GM03348 (cell line): ENCODE measurements around the gene ADCY4.
"Not testable (repeated sequence)": the region's sequence is repeated elsewhere in the genome, so short reads cannot be mapped to it uniquely, and the experiment has no call there.

Experiments
- DNase-seq: peaks from one replicate; pipeline ENCODE4 v3.0.0; 2012; ENCODE audit warnings: low spot score

Gene ADCY4

GRCh38 chr14:24366721-24367513 is 32.0 kb upstream of the ADCY4 start:
- peak; percentile 95 for DNase-seq

DNA sequence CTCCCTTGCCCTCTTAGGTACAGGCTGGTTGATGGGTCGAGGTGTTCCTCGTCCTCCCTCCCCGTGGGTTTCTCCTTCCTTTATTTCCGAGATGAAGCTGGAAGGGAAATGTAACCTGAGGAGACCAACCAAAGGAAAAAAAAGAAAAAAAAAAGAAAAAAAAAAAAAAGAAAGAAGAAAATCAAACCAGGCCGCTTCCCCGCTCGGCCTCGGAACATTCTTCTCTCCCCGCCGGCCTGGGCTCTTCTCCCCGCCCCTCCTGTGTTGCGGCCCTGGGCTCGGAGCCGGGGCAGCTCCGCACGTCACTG is 31.5 kb upstream of the ADCY4 start:
- DNase-seq, result no peak

DNA sequence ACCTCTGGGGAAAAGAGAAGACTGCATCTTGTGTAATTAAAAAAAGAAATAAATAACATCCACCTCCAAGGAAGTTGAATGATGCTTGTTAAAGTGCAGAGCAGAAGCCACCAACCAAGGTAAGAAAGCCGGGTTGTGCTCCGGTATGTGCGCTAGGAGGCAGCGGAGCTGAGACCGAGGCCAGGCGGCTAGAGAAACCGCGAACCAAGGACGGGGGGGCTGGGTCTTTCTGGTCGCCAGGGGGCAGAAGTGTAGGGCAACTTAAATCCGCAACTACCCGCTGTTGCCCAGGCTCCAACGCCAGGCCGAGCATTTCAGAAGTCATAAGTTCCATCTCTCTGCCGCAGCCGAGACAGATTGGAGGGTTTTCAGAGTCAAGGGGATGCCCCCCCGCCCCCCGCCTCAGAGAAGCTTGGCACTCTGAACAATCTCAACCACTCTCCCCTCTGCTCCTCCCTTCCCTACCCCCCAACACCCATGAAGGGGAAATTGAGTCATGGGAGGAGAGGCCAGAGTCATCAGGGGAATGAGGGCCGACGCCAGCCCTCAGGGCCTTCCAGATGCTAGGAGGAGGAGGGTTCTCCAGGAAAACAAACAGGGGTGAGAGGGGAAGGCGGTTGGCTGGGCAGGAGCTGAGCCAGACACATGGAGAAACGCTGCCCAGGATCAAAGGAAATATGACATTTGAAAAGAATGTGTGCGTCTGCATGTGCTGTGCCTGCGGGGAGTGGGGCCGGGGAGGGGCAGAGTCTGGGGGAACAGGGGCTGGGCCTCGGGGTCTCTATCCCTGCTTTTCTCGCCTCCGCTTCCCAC is 30.9 kb upstream of the ADCY4 start:
- DNase-seq, result peak; percentile 78

DNA sequence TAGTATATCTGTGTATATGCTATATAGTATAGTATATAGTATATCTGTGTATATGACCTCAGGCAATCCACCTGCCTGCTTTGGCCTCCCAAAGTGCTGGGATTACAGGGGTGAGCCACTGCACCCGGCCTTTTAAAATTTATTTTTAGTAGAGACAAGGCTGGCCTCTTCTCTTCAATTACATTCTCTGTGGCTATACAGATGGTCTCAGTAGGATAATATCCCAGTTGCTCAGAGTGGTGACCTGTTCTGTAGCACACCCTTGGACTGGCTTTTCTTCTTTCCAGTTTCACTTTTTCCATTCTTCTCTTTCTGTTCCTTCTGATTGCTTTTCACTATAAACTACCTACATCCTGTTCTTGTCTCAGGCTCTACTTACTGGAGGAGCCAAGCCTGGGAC is 30.0 kb upstream of the ADCY4 start:
- DNase-seq, result no peak

DNA sequence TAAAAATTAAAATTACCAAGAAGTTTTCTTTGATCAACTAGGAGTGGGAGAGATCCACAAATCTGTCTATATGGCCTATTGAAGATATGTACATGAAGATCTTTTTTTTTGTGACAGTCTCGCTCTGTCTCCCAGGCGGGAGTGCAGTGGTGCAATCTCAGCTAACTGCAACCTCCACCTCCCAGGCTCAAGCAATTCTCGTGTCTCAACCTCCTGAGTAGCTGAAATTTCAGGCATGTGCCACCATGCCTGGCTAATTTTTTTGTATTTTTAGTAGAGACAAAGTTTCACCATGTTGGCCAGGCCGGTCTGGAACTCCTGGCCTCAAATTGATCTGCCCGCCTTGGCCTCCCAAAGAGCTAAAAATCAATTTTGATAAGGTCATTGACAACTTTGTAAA is 28.5 kb upstream of the ADCY4 start:
- no peak for DNase-seq

DNA sequence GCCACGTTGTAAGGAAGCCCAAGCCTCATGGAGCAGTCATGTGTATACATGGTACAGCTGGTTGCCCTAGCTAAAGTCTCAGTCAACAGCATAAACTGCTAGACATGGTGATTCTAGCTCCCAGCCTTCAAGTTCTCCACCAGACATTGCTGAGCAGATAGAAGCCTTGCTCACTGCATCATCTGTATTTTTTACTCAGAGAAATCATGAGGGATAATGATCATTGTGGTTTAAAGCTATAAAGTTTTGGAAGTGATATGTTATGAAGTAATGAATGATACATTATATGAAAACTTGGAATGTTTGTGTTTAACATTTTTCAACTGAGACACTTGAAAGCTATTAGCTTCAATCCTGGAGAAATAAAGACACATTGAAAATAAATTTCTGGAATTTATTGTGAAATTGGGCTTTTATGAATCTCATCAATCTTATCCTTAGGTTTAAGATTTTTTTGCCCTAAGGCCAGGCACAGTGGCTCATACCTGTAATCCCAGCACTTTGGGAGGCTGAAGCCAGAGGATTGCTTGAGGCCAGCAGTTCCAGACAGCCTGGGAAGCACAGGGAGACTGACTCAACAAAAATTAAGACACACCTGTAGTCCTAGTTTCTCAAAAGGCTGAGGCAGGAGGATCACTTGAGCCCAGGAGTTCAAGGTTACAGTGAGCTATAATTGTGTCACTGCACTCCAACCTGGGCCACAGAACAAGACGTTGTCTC is 27.5 kb upstream of the ADCY4 start:
- DNase-seq, result peak; percentile 16

DNA sequence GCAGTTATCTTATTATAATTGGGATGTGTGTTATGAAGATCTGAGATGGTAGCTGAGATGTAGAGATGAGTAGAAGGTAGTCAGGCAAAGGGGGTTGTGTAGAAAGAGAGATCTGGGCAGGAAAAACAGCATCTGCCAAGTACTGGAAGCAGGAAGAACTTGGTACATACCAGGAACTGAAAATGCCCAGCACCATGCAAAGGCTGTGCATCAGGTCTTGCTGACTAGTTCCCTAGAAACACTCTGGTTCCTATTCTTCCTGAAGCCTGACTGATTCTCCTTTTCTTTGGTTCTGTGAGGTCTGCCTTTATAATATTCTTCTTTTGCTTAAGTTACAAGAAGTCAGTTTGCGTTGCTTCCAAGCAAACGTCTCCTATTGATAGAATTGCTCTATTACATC is 26.5 kb upstream of the ADCY4 start:
- no peak for DNase-seq

DNA sequence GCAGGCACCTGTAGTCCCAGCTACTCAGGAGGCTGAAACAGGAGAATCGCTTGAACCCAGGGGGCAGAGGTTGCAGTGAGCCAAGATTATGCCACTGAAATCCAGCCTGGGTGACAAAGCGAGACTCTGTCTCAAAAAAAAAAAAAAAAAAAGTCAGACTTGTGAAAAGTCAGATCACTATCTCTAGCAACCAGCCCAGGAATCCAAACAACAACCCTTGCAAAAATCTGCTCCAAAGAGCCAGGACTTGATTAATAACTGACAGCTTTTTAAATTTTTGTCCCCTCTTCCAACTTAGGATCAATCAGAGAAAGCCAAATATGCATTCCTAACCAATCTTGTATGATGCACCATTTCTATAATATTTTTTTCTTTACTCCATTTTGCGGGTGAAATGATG is 25.4 kb upstream of the ADCY4 start:
- no peak for DNase-seq

GRCh38 chr14:24356208-24356607 is 21.3 kb upstream of the ADCY4 start:
- DNase-seq, result no peak

- DNase-seq, result no peak
Measured at GRCh38 chr14:24355009-24355408, 20.1 kb upstream of the ADCY4 start.

DNA sequence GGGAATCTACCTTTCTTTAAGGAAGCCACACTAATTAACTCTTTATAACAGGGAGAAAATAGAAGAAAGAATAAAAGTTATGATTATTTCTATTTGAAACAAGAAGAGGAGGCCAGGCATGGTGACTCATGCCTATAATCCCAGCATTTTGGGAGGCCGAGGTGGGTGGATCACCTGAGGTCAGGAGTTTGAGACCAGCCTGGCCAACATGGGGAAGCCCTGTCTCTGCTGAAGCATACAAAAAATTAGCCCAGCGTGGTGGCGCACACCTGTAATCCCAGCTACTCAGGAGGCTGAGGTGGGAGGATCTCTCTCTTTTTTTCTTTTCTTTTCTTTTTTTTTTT is 19.6 kb upstream of the ADCY4 start:
- DNase-seq, result not testable (repeated sequence)

DNA sequence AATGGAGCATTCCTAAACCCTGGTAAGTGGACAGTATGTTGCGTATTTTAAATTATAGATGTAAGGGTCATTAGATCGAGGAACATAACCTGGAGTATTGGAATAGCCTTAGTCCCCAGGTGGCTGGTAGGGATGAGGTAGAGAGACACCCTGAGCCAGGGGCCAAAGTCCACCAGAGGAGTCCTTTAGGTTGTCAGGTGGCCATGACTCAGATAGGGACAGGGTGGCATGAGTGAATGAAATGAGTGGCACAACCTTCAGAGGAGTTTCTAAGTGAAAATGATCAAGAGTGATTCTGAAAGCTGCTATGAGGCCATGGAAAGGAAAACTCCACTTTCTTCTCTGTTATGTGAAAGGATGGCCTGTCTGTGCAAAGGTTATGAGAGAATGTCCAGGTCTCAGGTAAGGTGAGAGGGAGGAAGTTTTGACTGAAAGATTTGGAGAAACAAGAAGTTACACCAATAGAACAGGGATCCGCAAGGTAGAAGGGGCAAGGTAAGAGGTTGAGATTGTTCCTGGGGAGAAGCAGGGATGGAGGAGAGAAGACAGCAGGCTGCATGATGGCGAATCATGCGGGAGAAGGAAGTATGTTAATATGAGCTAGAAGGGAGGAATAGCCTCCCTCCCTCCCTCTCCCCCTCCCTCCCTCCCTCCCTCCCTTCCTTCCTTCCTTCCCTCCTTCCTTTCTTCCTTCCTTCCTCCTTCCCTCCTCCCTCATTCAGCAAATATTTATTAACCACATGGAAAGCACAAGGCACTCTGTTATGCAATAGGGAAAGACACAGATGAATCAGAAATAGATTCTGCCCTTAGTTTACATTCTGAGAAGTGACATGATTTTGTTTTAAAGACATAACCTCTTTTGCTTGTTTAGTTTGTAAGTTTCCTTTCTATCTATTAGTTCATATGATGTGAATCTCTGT is 18.9 kb upstream of the ADCY4 start:
- DNase-seq, result peak; percentile 54

DNA sequence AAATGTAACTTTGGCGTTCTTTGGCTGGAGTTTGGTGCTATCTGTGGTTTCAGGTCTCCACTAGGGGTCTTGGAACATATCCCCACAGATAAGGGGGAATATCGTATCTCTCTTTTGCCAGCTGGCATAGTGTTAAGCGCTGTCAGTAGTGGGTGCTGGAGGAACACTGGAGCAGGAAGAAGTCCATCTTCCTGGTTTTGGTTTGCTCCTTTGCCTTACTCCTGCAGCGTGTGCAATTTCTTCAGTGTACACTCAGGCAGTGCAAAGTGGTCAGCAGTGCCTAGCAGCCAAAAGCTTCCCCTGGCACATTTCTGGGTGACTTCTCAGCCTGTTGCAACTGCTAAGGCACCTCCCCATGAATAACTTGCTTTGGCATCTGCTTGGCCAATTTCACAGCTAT is 16.6 kb upstream of the ADCY4 start:
- DNase-seq, result peak; percentile 37

DNA sequence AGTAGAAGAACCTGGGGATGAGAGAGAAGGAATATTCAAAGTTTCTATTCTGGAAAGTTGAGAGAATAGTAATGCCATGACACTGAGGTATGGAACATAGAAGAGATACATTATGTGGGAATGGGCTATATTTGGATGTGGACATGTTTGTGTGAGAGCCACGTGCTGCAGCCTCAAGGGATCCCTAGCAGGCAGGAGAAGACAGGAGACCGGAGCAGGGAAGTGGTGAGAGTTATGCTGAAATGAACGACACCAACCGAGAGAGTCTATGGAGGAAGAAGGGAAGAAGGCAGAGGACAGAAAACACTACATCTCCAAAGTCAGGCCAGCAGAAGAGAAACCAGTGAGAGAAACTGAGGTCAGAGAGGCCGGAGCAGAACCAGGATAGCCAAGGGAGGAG is 14.9 kb upstream of the ADCY4 start:
- no peak for DNase-seq

DNA sequence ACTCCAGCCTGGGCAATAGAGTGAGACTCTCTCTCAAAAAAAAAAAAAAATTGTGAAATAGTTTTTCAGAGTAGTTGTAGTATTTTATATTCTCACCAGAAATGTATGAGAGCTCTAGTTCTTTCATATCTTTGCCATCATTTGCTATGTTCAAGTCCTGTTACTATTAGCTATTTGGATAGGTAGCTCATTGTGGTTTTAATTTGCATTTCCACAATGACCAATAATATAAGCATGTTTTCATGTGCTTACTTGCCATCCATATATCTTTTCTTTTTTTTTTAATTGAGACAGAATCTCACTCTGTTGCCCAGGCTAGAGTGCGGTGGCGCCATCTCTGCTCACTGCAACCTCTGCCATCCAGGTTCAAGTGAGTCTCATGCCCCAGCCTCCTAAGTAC is 13.3 kb upstream of the ADCY4 start:
- no peak for DNase-seq

- peak; percentile 0 for DNase-seq
Measured at GRCh38 chr14:24347134-24347533, 12.3 kb upstream of the ADCY4 start.

- DNase-seq, result peak; percentile 1
Measured at GRCh38 chr14:24343795-24344660, 9.2 kb upstream of the ADCY4 start.

DNA sequence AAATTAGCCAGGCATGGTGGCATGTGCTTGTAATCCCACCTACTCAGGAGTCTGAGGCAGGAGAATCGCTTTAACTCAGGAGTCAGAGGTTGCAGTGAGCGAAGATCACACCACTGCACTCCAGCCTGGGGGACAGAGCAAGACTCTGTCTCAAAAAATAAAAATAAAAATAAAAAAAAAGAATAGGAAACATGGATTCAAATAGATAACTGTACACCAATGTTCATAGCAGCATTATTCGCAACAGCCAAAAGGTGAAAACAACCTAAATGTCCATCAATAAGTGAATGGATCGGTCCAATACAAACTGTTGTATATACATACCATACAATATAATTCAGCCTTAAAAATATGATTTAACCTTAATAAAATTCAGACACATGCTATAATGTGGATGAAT is 8.0 kb upstream of the ADCY4 start:
- DNase-seq, result no peak

DNA sequence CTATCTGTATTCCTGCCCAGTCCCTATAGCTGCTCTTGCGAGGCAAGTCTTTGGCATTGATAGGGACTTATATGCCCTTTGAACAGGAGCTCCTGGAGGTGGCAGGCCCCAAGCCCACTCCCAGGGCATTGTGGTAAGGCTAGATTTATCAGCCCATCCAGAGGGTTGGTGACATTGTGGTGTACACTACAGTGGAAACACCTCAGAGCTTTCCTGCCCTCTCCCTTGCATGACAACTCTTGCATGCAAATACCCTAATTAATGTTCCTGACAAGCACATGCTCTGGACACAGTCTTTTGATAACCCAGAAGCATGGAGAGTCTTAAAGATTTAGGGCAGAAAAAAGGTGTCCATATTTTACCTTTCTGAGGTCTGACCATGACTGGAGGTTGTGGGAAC is 5.7 kb upstream of the ADCY4 start:
- DNase-seq, result no peak

- no peak for DNase-seq
Measured at GRCh38 chr14:24339284-24340151, 4.6 kb upstream of the ADCY4 start, which contains the start of gene RIPK3. Gene RIPK3, minus strand, starts transcription at chr14:24339991. Its CDS starts 165 bp downstream, at chr14:24339826.
